ENCODE data around the gene POU2AF2.

GRCh38 chr11:111319296-111319695 is 73.8 kb downstream of the POU2AF2 start:
- TF ChIP-seq, protein P1, sequence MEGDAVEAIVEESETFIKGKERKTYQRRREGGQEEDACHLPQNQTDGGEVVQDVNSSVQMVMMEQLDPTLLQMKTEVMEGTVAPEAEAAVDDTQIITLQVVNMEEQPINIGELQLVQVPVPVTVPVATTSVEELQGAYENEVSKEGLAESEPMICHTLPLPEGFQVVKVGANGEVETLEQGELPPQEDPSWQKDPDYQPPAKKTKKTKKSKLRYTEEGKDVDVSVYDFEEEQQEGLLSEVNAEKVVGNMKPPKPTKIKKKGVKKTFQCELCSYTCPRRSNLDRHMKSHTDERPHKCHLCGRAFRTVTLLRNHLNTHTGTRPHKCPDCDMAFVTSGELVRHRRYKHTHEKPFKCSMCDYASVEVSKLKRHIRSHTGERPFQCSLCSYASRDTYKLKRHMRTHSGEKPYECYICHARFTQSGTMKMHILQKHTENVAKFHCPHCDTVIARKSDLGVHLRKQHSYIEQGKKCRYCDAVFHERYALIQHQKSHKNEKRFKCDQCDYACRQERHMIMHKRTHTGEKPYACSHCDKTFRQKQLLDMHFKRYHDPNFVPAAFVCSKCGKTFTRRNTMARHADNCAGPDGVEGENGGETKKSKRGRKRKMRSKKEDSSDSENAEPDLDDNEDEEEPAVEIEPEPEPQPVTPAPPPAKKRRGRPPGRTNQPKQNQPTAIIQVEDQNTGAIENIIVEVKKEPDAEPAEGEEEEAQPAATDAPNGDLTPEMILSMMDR (IDR thresholded peaks at IDR 0.05; ENCODE audit: insufficient read depth, low read length): no peak
- TF ChIP-seq POLR2AphosphoS5 (IDR thresholded peaks at IDR 0.05; ENCODE audit: low read depth): no peak

Data from HL-60 (cell line).